ENCODE data around the gene GGN.
"Not testable (repeated sequence)": the region's sequence is repeated elsewhere in the genome, so short reads cannot be mapped to it uniquely, and the experiment has no call there.

Gene GGN

DNA sequence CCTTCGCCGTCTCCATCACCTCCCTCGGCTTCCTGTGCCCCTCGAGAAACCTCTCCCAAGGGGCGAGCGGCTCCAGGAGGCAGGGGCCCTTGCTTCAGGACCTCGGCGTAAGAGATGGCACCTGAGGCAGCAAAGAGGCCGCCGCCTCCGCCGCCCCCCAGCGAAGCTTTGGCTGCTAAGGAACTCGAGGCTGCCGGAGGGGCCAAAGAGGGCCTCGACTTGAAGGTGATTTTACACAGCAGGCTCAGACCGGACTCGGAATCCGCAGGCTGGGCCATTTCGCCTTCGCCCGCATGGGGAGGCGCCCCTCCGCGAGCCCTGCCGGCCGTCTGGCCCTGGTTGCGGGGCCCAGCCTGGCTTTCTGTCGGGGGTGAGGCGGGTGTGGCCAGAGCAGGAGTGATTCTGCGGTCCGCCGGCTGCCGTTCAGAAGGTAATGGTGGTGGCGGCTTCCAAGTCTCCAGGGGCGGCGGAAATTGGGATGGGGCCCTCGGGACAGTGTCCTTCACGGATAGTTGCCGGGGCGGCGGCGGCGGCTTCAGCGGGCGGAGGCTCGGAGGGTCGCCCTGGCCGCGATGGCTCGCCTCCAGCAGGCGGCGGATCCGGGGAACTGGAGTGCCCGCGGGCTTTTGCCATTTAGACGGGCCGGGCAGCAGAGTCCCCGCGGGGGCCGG is 1.4 kb downstream of the GGN start:
- no peak for DNase-seq (ENCODE audit: low spot score)

DNA sequence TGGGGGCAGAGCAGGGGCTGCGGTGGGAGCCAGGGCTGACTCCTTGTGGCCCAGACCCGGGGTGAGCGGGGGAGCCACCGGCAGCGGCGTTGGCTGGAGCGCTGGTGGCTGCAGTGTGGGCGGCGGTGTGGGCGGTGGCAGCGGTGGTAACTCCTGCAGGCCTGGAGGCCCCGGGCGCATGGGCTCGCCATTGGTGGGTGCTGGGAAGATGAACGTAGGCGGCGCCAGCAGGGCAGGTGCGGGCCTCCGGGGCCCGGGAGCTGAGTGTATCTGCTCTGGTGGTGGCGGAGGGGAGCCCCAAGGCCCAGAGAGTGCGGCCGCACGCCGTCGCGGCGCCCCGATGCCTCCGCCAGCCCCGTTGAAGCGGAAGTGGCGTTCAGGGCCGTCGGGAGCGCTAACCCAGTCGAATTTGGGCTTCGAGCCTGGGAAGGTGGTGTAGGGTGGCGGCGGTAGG is 2.0 kb downstream of the GGN start:
- no peak for DNase-seq (ENCODE audit: low spot score)

DNA sequence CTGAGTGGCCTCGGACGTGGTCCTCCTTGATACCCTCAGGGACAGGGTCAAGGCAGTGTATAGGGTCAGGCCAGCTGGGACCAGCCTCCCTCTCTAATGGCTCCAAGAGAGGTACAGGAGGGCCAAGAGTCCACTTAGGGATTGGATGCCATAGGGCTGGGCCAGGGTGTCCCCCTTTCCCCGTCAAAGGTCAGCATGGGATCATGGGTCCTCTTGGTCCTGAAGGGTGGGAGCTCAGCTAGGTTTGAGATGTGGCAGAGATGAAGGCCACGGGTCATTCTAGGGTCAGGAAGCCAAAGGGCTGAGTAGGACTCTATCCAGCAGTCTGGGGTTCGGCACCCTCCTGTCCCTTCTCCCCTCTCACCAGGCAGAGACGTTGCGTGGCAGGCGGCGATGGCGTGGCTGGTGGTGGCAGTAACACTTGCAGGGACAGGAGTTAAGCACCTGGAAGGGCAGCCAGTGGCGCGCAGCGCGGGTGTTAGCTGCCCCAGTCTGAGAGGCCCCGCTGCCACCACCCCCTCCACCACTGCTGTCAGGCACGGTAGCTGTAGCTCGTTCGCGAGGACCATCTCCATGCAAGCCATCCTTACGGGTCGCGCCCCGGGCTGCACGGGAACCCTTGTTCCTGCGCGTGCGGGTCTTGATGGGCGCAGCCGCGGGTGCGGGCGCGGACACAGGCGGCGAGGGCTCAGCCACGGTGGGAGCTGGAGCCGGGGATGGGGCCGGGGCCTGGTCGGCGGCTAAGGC is 2.6 kb downstream of the GGN start:
- DNase-seq (ENCODE audit: low spot score) = no peak

DNA sequence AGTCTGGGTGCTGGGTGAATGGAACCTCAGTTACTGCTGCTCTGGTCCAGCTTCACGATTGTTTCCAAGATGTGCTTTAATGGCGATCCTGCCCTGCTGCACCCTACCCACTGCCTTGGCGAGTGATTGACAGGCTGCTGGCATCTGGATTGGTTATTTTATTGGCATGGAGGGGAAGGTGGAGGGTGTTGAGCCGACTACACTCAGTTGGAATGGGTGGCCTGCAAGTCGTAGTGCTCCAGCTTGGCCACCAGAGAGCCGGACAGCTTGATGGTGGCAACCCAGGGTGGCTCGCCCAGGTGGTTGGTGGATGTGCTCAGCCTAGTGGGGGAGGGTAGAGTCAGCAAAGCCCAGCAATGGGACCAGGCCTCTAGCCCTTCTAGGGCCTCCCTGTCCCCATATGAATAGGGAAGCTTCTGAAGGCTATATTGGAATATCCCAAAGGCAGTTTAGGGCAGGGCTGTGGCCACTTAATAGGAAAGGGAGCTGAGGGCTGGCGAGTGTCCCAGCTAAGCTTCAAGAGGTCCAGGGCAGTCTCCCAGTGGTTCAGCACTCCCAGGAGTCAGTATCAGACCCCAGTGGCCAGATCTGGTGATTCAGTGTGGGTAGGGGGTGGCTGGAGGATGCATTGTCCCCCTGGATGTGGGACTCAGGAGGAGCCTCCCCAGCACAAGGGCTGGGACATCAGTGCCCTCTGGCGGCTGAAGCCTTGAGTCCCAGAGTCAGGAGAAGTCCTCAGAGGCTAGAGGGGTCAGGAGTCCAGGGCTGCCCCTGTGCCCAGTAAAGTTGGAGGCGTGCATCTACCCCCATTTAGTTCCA is 3.4 kb downstream of the GGN start:
- peak; percentile 59 for DNase-seq (ENCODE audit: low spot score)

DNA sequence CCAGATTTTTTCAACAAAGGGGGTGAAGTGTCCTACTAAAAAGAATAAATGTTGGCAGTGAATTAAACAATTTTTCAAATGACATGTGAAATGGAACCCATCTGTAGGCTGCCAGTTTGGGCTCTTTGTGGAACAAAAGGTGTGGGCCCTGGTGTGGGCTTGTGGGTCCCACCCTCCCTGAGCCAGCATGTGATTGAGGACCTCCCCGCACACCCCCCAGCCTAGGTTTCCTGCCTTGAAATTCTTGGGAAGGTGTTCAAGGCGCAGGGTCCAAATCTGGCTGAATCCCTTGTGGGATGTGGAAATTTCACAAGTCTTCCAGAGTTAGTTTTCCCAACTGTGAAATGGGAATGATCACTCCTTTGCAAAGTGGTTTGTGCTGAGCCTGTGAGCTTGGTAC is 4.1 kb downstream of the GGN start:
- DNase-seq (ENCODE audit: low spot score) = no peak

DNA sequence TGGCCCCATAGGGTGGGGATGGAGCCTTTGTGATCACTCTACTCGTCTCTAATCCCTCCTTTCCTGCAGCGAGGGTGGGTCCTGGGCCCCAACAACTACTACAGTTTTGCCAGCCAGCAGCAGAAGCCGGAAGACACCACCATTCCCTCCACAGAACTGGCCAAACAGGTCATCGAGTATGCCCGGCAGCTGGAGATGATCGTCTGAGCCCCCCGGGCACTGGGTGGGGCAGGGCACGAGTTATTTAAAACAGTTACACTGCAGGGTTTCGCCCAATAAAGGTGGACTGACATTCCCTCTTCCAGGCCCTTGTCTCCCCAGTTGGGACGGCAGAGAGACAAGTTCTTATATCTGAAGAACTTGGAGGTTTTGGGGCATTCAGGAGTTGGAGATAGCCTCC is 4.7 kb downstream of the GGN start:
- no peak for DNase-seq (ENCODE audit: low spot score)

DNA sequence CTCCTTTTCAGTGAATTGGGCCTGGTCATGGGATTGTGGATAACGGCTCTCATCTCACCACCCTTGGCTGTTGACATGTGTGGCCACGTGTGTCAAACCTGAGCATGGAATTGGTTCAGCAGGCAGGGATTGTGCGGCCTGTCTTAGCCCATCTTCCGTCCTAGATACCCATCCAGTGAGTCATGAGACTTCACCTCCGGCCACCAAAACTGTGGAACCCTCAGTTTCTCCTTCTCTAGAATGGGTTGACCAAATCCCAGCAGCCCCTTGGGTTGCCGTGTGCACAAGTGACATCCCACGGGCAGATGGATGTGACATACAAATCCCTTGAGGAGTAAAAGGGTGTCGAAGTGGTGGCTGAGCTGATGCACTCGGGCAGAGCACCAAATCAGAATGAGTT is 6.7 kb downstream of the GGN start:
- no peak for DNase-seq (ENCODE audit: low spot score)

DNA sequence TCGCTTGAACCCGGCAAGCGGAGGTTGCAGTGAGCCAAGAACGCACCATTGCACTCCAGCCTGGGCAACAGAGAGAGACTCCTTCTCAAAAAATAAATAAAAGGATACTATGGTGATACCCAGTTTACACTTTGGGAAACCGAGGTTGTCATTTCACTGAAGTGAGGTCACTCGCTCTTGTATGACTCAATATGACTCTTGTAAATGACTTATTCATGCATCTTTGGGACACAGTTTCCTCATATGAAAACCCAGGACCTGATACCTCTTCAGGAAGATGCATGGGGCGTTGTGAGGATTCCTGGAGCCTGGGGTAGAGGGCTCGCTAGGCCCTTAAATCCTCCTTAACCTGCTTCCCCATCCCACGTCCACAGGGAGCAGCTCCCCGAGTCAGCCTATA is 9.0 kb downstream of the GGN start:
- DNase-seq (ENCODE audit: low spot score) = no peak

DNA sequence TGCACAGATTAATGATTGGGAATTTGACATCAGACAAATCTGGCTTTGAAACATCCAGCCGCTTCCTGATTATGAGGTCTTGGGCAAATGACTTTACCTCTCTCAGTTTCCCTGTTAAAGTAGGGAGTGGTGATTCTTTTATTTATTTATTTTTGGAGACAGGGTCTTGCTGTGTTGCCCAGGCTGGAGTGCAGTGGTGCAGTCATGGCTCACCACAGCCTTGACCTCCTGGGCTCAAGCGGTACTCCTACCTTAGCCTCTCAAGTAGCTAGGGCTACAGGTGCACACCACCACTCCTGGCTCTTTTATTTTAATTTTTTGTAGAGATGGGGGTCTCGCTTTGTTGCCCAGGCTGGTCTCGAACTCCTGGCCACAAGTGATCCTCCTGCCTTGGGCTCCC is 10.8 kb downstream of the GGN start:
- DNase-seq (ENCODE audit: low spot score) = no peak

DNA sequence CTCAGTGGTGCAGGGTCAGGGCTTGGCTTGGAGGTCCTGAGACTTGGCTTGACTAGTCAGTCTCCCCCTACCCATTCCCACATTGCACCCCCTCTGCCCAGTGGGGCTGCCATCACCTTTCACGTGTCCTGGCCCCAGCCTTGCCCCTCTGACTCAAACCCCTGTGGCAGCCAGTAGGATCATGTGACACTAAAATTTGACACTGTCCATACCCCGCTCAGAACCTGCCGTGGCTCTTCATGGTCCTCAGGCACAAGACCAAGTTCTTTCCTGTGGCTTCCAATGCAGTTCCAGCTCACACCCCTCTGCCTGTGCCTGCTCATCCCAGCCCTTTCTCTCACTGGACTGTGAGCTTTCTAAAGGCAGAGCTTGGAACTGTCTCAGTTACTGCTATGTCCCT is 11.3 kb downstream of the GGN start:
- DNase-seq (ENCODE audit: low spot score) = no peak

DNA sequence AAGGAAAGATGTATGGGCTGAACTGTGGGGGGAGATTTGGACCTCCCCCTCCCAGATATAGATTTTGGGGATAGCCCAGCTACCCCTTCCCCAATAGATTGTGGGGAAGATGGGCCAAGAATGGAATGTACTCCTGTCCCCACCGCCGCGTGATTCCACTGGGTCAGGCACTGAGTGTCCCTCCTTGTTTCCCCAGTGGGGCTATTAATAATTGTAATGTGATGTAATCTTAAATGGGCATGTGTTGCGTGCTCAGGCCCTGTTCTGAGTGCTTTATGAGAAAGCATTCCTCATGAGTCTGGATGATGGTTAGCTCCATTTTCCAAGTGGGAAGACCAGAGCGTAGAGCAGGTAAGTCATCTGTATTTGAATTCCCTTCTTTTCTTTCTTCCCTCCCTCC is 12.1 kb downstream of the GGN start:
- peak; percentile 68 for DNase-seq (ENCODE audit: low spot score)

DNA sequence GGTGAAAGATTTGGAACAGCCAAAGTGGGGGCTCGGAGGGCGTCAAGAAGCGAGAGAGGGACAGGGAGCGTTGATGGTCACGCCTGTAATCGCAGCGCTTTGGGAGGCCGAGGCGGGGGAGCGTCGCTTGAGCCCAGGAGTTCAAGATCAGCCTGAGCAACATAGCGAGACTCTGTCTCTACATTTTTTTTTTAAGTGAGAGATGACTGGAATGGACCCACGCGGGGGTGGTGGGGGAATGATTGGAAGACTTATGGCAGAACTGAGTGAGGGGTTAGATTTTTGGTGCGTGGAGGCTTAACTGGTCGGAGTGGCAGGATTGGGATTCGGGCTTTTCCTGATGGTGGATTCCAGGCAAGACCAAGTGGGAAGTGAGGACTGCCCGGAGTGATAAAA is 12.7 kb downstream of the GGN start:
- DNase-seq (ENCODE audit: low spot score) = no peak

DNA sequence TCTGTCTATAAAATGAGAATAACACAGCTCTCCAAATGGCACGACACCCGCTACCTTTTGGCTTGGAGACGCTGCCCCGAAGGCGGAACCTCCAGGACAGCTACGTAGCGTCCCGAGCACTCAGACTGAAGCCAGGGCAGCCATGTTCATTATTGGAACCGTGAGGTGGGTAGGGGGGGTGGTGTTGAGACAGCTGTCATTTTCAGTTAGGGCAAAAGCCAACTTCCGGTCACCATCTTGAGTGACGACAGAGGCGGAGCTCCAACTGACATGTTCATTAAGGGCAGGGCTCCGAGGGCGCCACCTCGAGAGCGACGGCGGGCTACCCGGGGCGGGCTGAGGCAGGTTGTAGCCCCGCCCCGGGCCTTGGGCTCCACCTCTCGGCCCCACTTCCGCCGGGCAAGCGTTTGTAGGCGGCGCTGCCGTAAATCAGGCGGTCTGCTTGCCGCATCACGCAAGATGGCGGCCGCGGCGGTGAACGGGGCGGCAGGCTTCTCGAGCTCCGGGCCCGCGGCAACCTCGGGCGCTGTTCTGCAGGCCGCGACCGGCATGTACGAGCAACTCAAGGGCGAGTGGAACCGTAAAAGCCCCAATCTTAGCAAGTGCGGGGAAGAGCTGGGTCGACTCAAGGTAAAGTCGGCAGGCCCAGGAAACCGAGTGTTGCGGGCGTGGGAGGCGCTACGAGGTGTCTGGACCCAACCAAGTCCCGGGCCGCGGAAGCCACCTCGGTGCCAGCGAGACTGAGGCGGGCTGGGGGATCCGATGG is 13.3 kb downstream of the GGN start, which contains the start of gene PSMD8:
PSMD8 (plus strand) TSS at position 240 of the 766 bp plus-strand sequence; CDS start at position 271, 31 bp downstream.
- DNase-seq (ENCODE audit: low spot score) = peak; percentile 98

DNA sequence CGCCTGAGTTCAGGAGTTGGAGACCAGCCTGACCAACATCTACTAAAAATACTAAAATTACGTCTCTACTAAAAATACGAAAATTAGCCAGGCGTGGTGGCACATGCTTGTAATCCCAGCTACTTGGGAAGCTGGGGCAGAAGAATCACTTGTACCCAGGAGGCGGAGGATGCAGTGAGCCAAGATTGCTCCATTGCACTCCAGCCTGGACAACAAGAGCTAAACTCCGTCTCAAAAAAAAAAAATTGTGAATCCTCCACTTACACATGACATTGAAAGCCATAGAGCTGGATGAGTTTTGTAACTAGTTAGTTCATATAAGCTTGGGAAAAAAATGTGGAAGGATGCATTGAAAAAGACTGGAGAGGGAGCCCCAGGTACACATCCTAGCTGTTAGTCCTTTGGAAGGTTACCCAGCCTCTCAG is 13.9 kb downstream of the GGN start:
- no peak for DNase-seq (ENCODE audit: low spot score)

DNA sequence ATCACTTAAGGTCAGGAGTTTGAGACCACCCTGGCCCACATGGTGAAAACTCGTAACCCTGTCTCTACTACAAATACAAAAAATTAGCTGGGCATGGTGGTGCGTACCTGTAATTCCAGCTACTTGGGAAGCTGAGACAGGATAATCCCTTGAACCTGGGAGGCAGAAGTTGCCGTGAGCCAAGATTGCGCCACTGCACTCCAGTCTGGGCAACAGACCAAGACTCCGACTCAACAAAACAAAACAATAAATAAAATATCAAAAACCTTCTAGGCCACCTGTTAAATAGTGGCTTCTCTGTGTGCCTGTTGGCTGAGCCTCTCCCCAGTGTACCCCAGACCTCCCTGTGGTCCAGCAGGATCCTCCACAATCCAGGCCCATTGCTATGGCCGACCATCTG is 16.8 kb downstream of the GGN start:
- no peak for DNase-seq (ENCODE audit: low spot score)

DNA sequence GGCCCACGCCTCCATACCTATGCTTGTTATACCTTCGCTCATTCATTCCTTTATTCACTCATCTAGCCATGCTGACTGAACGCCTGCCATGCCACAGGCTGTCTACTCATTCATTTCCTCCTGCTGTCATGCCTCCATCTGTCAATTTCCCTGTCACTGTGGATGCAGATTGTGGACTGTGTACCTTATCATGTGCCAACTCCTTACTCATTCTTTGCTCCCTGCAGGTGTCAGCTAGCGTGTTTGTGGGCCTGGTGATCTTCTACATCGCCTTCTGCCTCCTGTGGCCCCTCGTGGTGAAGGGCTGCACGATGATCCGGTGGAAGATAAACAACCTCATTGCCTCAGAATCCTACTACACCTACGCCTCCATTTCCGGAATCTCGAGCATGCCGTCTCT is 17.5 kb downstream of the GGN start:
- DNase-seq (ENCODE audit: low spot score) = no peak

DNA sequence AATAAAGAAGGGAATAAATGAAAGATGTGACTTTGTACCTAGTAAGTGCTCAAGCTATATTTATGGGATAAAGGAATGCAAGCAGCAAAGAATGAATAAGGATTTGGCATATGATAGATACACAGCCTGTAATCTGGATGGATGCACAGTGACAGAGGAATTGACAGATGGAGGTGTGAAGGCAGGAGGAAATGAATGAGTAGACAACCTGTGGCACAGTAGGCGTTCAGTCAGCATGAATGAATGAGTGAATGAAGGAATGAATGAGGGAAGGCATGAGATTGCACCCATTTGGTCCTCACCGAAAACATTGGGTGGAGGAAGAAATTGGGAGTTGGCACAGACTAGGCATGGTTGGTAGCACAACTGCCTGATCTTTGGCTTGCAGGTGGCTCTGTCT is 18.2 kb downstream of the GGN start:
- no peak for DNase-seq (ENCODE audit: low spot score)

DNA sequence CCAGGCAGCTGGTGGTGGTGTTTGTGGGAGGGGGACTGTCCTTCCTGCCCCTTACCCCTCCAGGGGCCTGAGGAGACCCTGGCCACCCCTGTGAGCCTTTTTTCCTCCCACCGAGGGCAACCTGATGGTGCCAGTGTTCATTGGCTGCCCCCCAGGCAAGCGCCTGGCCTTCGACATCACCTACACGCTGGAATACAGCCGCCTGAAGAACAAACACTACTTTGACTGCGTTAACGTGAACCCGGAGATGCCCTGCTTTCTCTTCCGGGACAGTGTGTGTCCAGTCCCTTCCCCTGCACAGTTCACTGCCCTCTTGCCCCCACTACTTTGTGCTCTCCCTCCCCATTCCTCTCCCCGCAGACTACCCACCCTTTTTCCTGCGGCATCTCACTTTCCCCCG is 20.8 kb downstream of the GGN start:
- no peak for DNase-seq (ENCODE audit: low spot score)

DNA sequence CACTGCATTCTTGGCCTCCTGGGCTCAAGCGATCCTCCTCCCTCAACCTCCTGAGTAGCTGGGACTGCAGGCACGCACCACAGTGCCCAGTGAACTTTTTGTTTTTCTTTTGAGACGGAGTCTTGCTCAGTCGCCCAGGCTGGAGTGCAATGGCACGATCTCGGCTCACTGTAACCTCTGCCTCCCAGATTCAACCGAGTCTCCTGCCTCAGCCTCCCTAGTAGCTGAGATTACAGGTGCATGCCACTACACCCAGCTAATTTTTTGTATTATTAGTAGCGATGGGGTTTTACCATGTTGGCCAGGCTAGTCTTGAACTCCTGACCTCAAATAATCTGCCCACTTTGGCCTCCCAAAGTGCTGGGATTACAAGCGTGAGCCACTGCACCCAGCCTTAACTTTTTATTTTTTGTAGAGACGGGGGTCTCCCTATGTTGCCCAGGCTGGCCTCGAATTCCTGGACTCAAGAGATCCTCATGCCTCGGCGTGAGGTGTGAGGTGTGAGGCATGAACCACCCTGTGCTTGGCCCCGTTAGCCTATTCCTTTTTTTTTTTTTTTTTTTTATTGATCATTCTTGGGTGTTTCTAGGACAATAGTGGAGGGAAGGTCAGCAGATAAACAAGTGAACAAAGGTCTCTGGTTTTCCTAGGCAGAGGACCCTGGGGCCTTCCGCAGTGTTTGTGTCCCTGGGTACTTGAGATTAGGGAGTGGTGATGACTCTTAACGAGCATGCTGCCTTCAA is 24.7 kb downstream of the GGN start:
- not testable (repeated sequence) for DNase-seq (ENCODE audit: low spot score)

DNA sequence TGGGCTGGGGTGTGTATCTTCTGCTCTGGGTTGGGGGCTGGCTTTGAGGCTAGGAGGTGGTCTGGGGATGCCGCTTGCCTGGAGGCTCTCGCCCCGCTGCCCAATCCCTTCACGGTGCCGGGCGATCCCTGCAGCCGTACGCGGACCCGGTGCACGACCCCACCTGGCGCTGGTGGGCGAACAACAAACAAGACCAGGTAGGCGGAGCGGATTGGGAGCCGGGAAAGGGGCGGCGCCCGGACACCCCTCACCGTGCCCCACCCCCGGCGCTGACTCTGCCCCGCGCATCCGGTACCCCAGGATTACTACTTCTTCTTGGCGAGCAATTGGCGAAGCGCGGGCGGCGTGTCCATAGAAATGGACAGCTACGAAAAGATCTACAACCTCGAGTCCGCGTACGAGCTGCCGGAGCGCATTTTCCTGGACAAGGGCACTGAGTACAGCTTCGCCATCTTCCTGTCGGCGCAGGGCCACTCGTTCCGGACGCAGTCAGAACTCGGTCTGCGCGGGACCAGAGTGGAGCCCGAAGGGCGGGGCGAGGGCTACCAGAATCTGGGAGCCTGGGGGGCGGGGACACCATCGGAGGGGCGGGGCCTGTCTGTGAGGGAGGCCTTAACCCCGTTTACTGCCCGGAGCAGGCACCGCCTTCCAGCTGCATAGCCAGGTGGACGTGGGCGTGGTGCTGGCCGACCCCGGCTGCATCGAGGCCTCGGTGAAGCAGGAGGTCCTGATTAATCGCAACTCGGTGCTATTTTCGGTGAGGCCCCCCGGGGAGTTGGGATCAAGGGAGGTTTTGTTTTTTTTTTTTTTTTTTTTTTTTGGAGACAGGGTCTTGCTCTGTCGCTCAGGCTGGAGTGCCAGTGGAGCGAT is 25.5 kb downstream of the GGN start:
- peak; percentile 91 for DNase-seq (ENCODE audit: low spot score)
